Thyroid gland (tissue), 4 donors: Measurements from ENCODE around the gene NPIPA1. TPM values are rescaled to one million over a fixed set of nuclear protein-coding genes. Genes with fewer than 3 reads are reported as not detected.
"Not testable (repeated sequence)": the region's sequence is repeated elsewhere in the genome, so short reads cannot be mapped to it uniquely, and the experiment has no call there.

Source experiments
- DNase-seq, 2 donors: peaks; one replicate each; pipeline ENCODE4 v3.0.0-alpha.2; 2019
- H3K27ac ChIP-seq, 3 donors: fragments of 200-600 bp; sonication (generic); 1 replicate in 2 of 3; 2 replicates in 1 of 3; pipeline ENCODE4 v1.5.1; 2016 to 2019; ENCODE audit warnings: mild to moderate bottlenecking in 1 of 3, moderate library complexity in 1 of 3
- H3K27me3 ChIP-seq: fragments of 200-600 bp; sonication (generic); one replicate; pipeline ENCODE4 v1.5.1; 2019
- H3K36me3 ChIP-seq, 2 donors: fragments of 200-600 bp; sonication (generic); one replicate each; pipeline ENCODE4 v1.5.1; 2016 to 2019
- H3K4me1 ChIP-seq, 2 donors: fragments of 200-600 bp; sonication (generic); one replicate each; pipeline ENCODE4 v1.5.1; 2017 to 2019
- H3K4me3 ChIP-seq, 3 donors: fragments of 200-600 bp; sonication (generic); replicated peaks in 1 of 3; 1 replicate in 2 of 3; 2 replicates in 1 of 3; pipeline ENCODE4 v1.5.1; 2016; ENCODE audit warnings: mild to moderate bottlenecking in 1 of 3
- H3K9me3 ChIP-seq: fragments of 200-600 bp; sonication (generic); one replicate; pipeline ENCODE4 v1.5.1; 2017
- CTCF ChIP-seq, 6 experiments: fragments of 200-600 bp in 3 of 6; fragments of 450-650 bp in 3 of 6; sonication (generic) in 3 of 6; IDR thresholded peaks; one replicate each; pipeline ENCODE4 v1.5.1; 2016 to 2019; ENCODE audit warnings: antibody characterized with exemption in 6 of 6, mild to moderate bottlenecking in 2 of 6, inconsistent platforms in 1 of 6, moderate library complexity in 1 of 6
- POLR2A ChIP-seq, 2 donors: fragments of 450-650 bp; IDR thresholded peaks; one replicate each; pipeline ENCODE4 v1.6.1; 2017; ENCODE audit warnings: antibody characterized with exemption in 2 of 2, mild to moderate bottlenecking in 2 of 2, moderate library complexity in 1 of 2
- WGBS, 2 donors: methylation state at CpG; one replicate each; pipeline ENCODE4 v1.1.5; 2017; 5-methylcytosine and 5-hydroxymethylcytosine counted together
- intact Hi-C: fragments of 100-400 bp; cut with DNase I; formaldehyde crosslinking; loops from one replicate; pipeline ENCODE4 v1.15.1; 2023
- total RNA-seq, 4 donors: library from RNA; depleted of rRNA; stranded (reverse); fragments of >200 nt; gene quantifications; one replicate each; pipeline ENCODE4 v1.2.3, GENCODE V29; 2016

The NPIPA1 gene
- total RNA-seq, 4 donors from 2014 or later, result 42.9 to 96.4 (median 60.9) TPM

GRCh38 chr16:14937994-14938393 is 751 bp downstream of the NPIPA1 start:
- H3K4me1 ChIP-seq, H3K36me3 ChIP-seq, intact Hi-C loops, H3K4me3 ChIP-seq, H3K27me3 ChIP-seq, DNase-seq, H3K9me3 ChIP-seq, H3K27ac ChIP-seq: not testable (repeated sequence)
- WGBS, 2 donors, result no CpG with 5 or more reads among the region's 9 CpGs

GRCh38 chr16:14942686-14943085 is 5.4 kb downstream of the NPIPA1 start:
- H3K4me1 ChIP-seq, H3K27me3 ChIP-seq, H3K4me3 ChIP-seq, H3K9me3 ChIP-seq, intact Hi-C loops, H3K36me3 ChIP-seq, DNase-seq, H3K27ac ChIP-seq: not testable (repeated sequence)
- 75 to 78% methylated on average over 3 of the region's 3 CpGs for WGBS, 2 donors

- 94 to 96% methylated on average over 16 of the region's 16 CpGs for WGBS, 2 donors
- H3K9me3 ChIP-seq, result no peaks in the 10 kb centered on the region
- H3K4me1 ChIP-seq, result peaks cover 0 to 4% of the 10 kb centered on the region in 2 donors
- no peak overlapping the region for H3K27ac ChIP-seq
- peak in 1 of 2 donors; percentile 11 for DNase-seq
- H3K27me3 ChIP-seq, result no peaks in the 10 kb centered on the region
- intact Hi-C loops, result no loop called here
- TF ChIP-seq CTCF (IDR thresholded peaks at IDR 0.05) (no peak), POLR2A (IDR thresholded peaks at IDR 0.05) (no peak)
- H3K4me3 ChIP-seq, result no peak overlapping the region
- no peaks in the 10 kb centered on the region for H3K36me3 ChIP-seq
Observed at GRCh38 chr16:14955546-14956231, 18.4 kb downstream of the NPIPA1 start.

GRCh38 chr16:14957576-14958322 is 20.5 kb downstream of the NPIPA1 start:
- no peak for DNase-seq
- no peak overlapping the region for H3K4me3 ChIP-seq
- H3K27ac ChIP-seq, result no peak overlapping the region
- TF ChIP-seq POLR2A (IDR thresholded peaks at IDR 0.05), result no peak
- TF ChIP-seq CTCF (IDR thresholded peaks at IDR 0.05), result no peak
- 95% methylated on average over 28 of the region's 28 CpGs for WGBS, 2 donors
- intact Hi-C loops, result no loop called here
- H3K27me3 ChIP-seq, result no peaks in the 10 kb centered on the region
- no peaks in the 10 kb centered on the region for H3K36me3 ChIP-seq
- peaks cover 0 to 15% of the 10 kb centered on the region in 2 donors for H3K4me1 ChIP-seq
- no peaks in the 10 kb centered on the region for H3K9me3 ChIP-seq

- intact Hi-C loops, result no loop called here
- no peak overlapping the region for H3K4me3 ChIP-seq
- H3K27ac ChIP-seq, result no peak overlapping the region
- H3K36me3 ChIP-seq, result no peaks in the 10 kb centered on the region
- H3K9me3 ChIP-seq, result no peaks in the 10 kb centered on the region
- DNase-seq, result no peak
- peaks cover 0 to 15% of the 10 kb centered on the region in 2 donors for H3K4me1 ChIP-seq
- no peak for TF ChIP-seq POLR2A (IDR thresholded peaks at IDR 0.05)
- H3K27me3 ChIP-seq, result no peaks in the 10 kb centered on the region
- 96% methylated on average over 4 of the region's 4 CpGs for WGBS, 2 donors
Observed at GRCh38 chr16:14958323-14958600, 21.0 kb downstream of the NPIPA1 start.

- intact Hi-C loops, result no loop called here
- H3K27ac ChIP-seq, result no peak overlapping the region
Observed at GRCh38 chr16:14958970-14959369, 21.7 kb downstream of the NPIPA1 start.

More at GRCh38 chr16:14958970-14959369, 21.7 kb downstream of the NPIPA1 start:
- TF ChIP-seq CTCF (IDR thresholded peaks at IDR 0.05) (no peak), POLR2A (IDR thresholded peaks at IDR 0.05) (no peak)
- no peaks in the 10 kb centered on the region for H3K36me3 ChIP-seq
- no peaks in the 10 kb centered on the region for H3K9me3 ChIP-seq
- no peak for DNase-seq
- H3K27me3 ChIP-seq, result no peaks in the 10 kb centered on the region
- no peak overlapping the region for H3K4me3 ChIP-seq
- H3K4me1 ChIP-seq, result peaks cover 0 to 15% of the 10 kb centered on the region in 2 donors
- 83 to 86% methylated on average over 7 of the region's 7 CpGs for WGBS, 2 donors
